HG03039 (cell line): ENCODE results near the gene SLC15A4.

Experiments used
- ATAC-seq: cut with Tn5 transposase; IDR thresholded peaks from one replicate; pipeline ENCODE4 v1.9.1; 2021; ENCODE audit warnings: mild to moderate bottlenecking, moderate library complexity; ENCODE audit not compliant: unreplicated experiment

Gene SLC15A4

GRCh38 chr12:128795530-128796361 lies 28.0 kb downstream of the SLC15A4 start:
- ATAC-seq = no peak

- no peak for ATAC-seq
Measured at GRCh38 chr12:128794661-128795529, 28.9 kb downstream of the SLC15A4 start.

- ATAC-seq = no peak
Measured at GRCh38 chr12:128793701-128794100, 30.1 kb downstream of the SLC15A4 start.

GRCh38 chr12:128792881-128793280 lies 30.9 kb downstream of the SLC15A4 start:
- no peak for ATAC-seq

GRCh38 chr12:128792398-128792797 lies 31.4 kb downstream of the SLC15A4 start:
- ATAC-seq = no peak

- ATAC-seq = no peak
Measured at GRCh38 chr12:128791395-128792322, 32.1 kb downstream of the SLC15A4 start.

GRCh38 chr12:128790653-128791373 lies 32.9 kb downstream of the SLC15A4 start:
- no peak for ATAC-seq

- no peak for ATAC-seq
Measured at GRCh38 chr12:128790221-128790620, 33.5 kb downstream of the SLC15A4 start.

GRCh38 chr12:128789356-128789929 lies 34.3 kb downstream of the SLC15A4 start:
- ATAC-seq = no peak

- no peak for ATAC-seq
Measured at GRCh38 chr12:128787827-128788226, 35.9 kb downstream of the SLC15A4 start.

- ATAC-seq = no peak
Measured at GRCh38 chr12:128786741-128787391, 36.9 kb downstream of the SLC15A4 start.

- ATAC-seq = no peak
Measured at GRCh38 chr12:128784030-128784760, 39.6 kb downstream of the SLC15A4 start.

GRCh38 chr12:128783129-128783574 lies 40.6 kb downstream of the SLC15A4 start:
- peak; percentile 72 for ATAC-seq

GRCh38 chr12:128779901-128780300 lies 43.9 kb downstream of the SLC15A4 start:
- ATAC-seq = no peak

- no peak for ATAC-seq
Measured at GRCh38 chr12:128772249-128772648, 51.5 kb downstream of the SLC15A4 start.

GRCh38 chr12:128771681-128772080 lies 52.1 kb downstream of the SLC15A4 start:
- no peak for ATAC-seq

- no peak for ATAC-seq
Measured at GRCh38 chr12:128767518-128767917, 56.2 kb downstream of the SLC15A4 start.

GRCh38 chr12:128766738-128767501 lies 56.8 kb downstream of the SLC15A4 start:
- ATAC-seq = no peak
